OCI-LY7 (cell line): ENCODE data around the gene BMP8B. TPM values are rescaled to one million over a fixed set of nuclear protein-coding genes. Genes with fewer than 3 reads are reported as not detected.
"Not testable (repeated sequence)": the region's sequence is repeated elsewhere in the genome, so short reads cannot be mapped to it uniquely, and the experiment has no call there.

Experiments
- BruUV-seq: library from RNA; stranded (reverse); fragments of 400-500 nt; replicated peaks from 2 replicates; lab custom pipeline; 2021; lab: Mats Ljungman, UMichigan
- CTCF ChIA-PET: fragments of 300-600 bp; sonication (Branson Sonifier 250); formaldehyde crosslinking; loops from one replicate; lab custom pipeline; 2022; ENCODE audit warnings: antibody characterized with exemption; ENCODE audit not compliant: unreplicated experiment; lab: Charles Lee
- POLR2A ChIA-PET: fragments of 300-600 bp; sonication (Branson Sonifier 250); formaldehyde crosslinking; loops from one replicate; lab custom pipeline; 2022; ENCODE audit warnings: antibody characterized with exemption; lab: Charles Lee
- DNase-seq: peaks from one replicate; pipeline ENCODE4 v3.0.0-alpha.2; 2015; ENCODE audit warnings: low spot score
- H2AFZ ChIP-seq: fragments of 200-600 bp; sonication (generic), shearing (Covaris generic); 2 replicates; pipeline ENCODE4 v1.6.1; 2014; ENCODE audit warnings: mild to moderate bottlenecking, antibody characterized with exemption, low read length, moderate library complexity
- H3K27ac ChIP-seq: fragments of 200-600 bp; sonication (generic); 2 replicates; pipeline ENCODE4 v1.5.1; 2014; ENCODE audit warnings: mixed run types, low read depth, mild to moderate bottlenecking, moderate library complexity, low read length, inconsistent platforms; ENCODE audit not compliant: poor library complexity, severe bottlenecking
- H3K36me3 ChIP-seq: fragments of 200-600 bp; sonication (generic); 2 replicates; pipeline ENCODE4 v1.6.1; 2014; ENCODE audit warnings: mild to moderate bottlenecking, antibody characterized with exemption, low read length, moderate library complexity, mixed read lengths; ENCODE audit not compliant: insufficient read depth
- H3K4me1 ChIP-seq: fragments of 200-600 bp; sonication (generic); 2 replicates; pipeline ENCODE4 v1.5.1; 2014; ENCODE audit warnings: mild to moderate bottlenecking, low read length; ENCODE audit not compliant: insufficient read depth, poor library complexity, severe bottlenecking
- H3K4me2 ChIP-seq: fragments of 200-600 bp; sonication (generic); 2 replicates; pipeline ENCODE4 v1.6.1; 2014; ENCODE audit warnings: mild to moderate bottlenecking, low read length
- H3K4me3 ChIP-seq: fragments of 200-600 bp; sonication (generic); 2 replicates; pipeline ENCODE4 v1.5.1; 2014; ENCODE audit warnings: mild to moderate bottlenecking, low read depth, low read length; ENCODE audit not compliant: poor library complexity, severe bottlenecking
- H3K79me2 ChIP-seq: fragments of 200-600 bp; sonication (generic); 2 replicates; pipeline ENCODE4 v1.6.1; 2016; ENCODE audit warnings: low read depth, mild to moderate bottlenecking, low read length, moderate library complexity, mixed read lengths; ENCODE audit not compliant: insufficient read depth
- H3K9me2 ChIP-seq: fragments of 200-600 bp; sonication (generic); 2 replicates; pipeline ENCODE4 v1.6.1; 2016; ENCODE audit warnings: mild to moderate bottlenecking, low read length, mixed read lengths; ENCODE audit not compliant: insufficient read depth
- H3K9me3 ChIP-seq: fragments of 200-600 bp; sonication (generic); 2 replicates; pipeline ENCODE4 v1.6.1; 2014; ENCODE audit warnings: mild to moderate bottlenecking, mixed run types, low read length, mixed read lengths
- H4K20me1 ChIP-seq: fragments of 200-600 bp; sonication (generic); 2 replicates; pipeline ENCODE4 v1.6.1; 2014; ENCODE audit warnings: mild to moderate bottlenecking, antibody characterized with exemption, low read length, moderate library complexity, mixed read lengths; ENCODE audit not compliant: insufficient read depth
- EZH2phosphoT487 ChIP-seq: fragments of 200-600 bp; sonication (generic); IDR thresholded peaks from 2 replicates; pipeline ENCODE4 v1.6.1; 2018; ENCODE audit warnings: low read depth, borderline replicate concordance, mild to moderate bottlenecking, mixed run types, antibody characterized with exemption, low read length, moderate library complexity, mixed read lengths
- intact Hi-C: fragments of 100-400 bp; cut with micrococcal nuclease; formaldehyde crosslinking; loops from one replicate; pipeline ENCODE4 v1.10.0; 2022; ENCODE audit not compliant: unreplicated experiment
- total RNA-seq, 2 experiments: library from RNA; depleted of rRNA in 1 of 2; stranded (reverse); fragments of >200 nt in 1 of 2; shearing (Covaris generic) in 1 of 2; gene quantifications; 2 replicates each; pipeline ENCODE4 v1.2.3, GENCODE V29; 2014 to 2022
- TF ChIP-seq, protein P1 (sequence below): fragments of 200-600 bp; sonication (generic); conservative IDR thresholded peaks from 2 replicates; pipeline ENCODE4 v1.5.1; 2014; ENCODE audit warnings: mild to moderate bottlenecking, antibody characterized with exemption, low read length, moderate library complexity, mixed read lengths

The BMP8B gene
- total RNA-seq, 2 experiments from 2014 or later: 0.34 TPM; not detected in 1

- BruUV-seq: no TSS peak
- TF ChIP-seq, protein P1, sequence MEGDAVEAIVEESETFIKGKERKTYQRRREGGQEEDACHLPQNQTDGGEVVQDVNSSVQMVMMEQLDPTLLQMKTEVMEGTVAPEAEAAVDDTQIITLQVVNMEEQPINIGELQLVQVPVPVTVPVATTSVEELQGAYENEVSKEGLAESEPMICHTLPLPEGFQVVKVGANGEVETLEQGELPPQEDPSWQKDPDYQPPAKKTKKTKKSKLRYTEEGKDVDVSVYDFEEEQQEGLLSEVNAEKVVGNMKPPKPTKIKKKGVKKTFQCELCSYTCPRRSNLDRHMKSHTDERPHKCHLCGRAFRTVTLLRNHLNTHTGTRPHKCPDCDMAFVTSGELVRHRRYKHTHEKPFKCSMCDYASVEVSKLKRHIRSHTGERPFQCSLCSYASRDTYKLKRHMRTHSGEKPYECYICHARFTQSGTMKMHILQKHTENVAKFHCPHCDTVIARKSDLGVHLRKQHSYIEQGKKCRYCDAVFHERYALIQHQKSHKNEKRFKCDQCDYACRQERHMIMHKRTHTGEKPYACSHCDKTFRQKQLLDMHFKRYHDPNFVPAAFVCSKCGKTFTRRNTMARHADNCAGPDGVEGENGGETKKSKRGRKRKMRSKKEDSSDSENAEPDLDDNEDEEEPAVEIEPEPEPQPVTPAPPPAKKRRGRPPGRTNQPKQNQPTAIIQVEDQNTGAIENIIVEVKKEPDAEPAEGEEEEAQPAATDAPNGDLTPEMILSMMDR: no peak
- no peak for TF ChIP-seq EZH2phosphoT487
- Histone ChIP-seq H4K20me1 (no peaks in the 10 kb centered on the region), H3K4me3 (no peak overlapping the region), H2AFZ (no peak overlapping the region), H3K79me2 (no peaks in the 10 kb centered on the region), H3K9me2 (no peaks in the 10 kb centered on the region), H3K27ac (no peak overlapping the region), H3K36me3 (no peaks in the 10 kb centered on the region), H3K4me2 (no peak overlapping the region), H3K4me1 (peaks cover 12% of the 10 kb centered on the region), H3K9me3 (no peaks in the 10 kb centered on the region)
- DNase-seq: no peak
- CTCF ChIA-PET: no interaction called here
- POLR2A ChIA-PET: no interaction called here
- intact Hi-C loops: no loop called here
These were observed 11.4 kb downstream of the BMP8B start for GRCh38 chr1:39777306-39777705.

- CTCF ChIA-PET: no interaction called here
- H3K79me2 ChIP-seq: no peaks in the 10 kb centered on the region
- TF ChIP-seq, protein P1: no peak
- no peak for TF ChIP-seq EZH2phosphoT487
- H3K9me3 ChIP-seq: no peaks in the 10 kb centered on the region
- H3K27ac ChIP-seq: no peak overlapping the region
- no TSS peak for BruUV-seq
- POLR2A ChIA-PET: no interaction called here
- H4K20me1 ChIP-seq: no peaks in the 10 kb centered on the region
- intact Hi-C loops: no loop called here
- no peak overlapping the region for H3K4me3 ChIP-seq
- DNase-seq: no peak
- H3K36me3 ChIP-seq: no peaks in the 10 kb centered on the region
- no peaks in the 10 kb centered on the region for H3K9me2 ChIP-seq
- no peak overlapping the region for H3K4me2 ChIP-seq
- H2AFZ ChIP-seq: no peak overlapping the region
- H3K4me1 ChIP-seq: peaks cover 12% of the 10 kb centered on the region
These were observed 11.8 kb downstream of the BMP8B start for GRCh38 chr1:39776886-39777285.

- no peak overlapping the region for H3K27ac ChIP-seq
- no peak overlapping the region for H3K4me3 ChIP-seq
- no peak overlapping the region for H2AFZ ChIP-seq
- no peaks in the 10 kb centered on the region for H3K36me3 ChIP-seq
- no peaks in the 10 kb centered on the region for H3K79me2 ChIP-seq
- no peaks in the 10 kb centered on the region for H3K9me2 ChIP-seq
- no peaks in the 10 kb centered on the region for H3K9me3 ChIP-seq
- TF ChIP-seq EZH2phosphoT487: no peak
- TF ChIP-seq, protein P1: no peak
- POLR2A ChIA-PET: no interaction called here
- peak; percentile 9 for DNase-seq
- intact Hi-C loops: no loop called here
- H3K4me1 ChIP-seq: peaks cover 12% of the 10 kb centered on the region
- BruUV-seq: no TSS peak
- H4K20me1 ChIP-seq: no peaks in the 10 kb centered on the region
- CTCF ChIA-PET: no interaction called here
- H3K4me2 ChIP-seq: no peak overlapping the region
These were observed 12.3 kb downstream of the BMP8B start for GRCh38 chr1:39776400-39776713.

GRCh38 chr1:39775676-39776399 is 12.8 kb downstream of the BMP8B start:
- H3K36me3 ChIP-seq, DNase-seq, BruUV-seq, H4K20me1 ChIP-seq, H3K79me2 ChIP-seq, H3K9me3 ChIP-seq, H2AFZ ChIP-seq, intact Hi-C loops, POLR2A ChIA-PET, CTCF ChIA-PET, H3K9me2 ChIP-seq, H3K4me2 ChIP-seq, H3K27ac ChIP-seq, H3K4me3 ChIP-seq: not testable (repeated sequence)
- peaks cover 12% of the 10 kb centered on the region for H3K4me1 ChIP-seq
